GM21526 (cell line): ENCODE data around the gene LSR.

ENCODE experiments used
- ATAC-seq: cut with Tn5 transposase; IDR thresholded peaks from one replicate; pipeline ENCODE4 v1.9.1; 2021; ENCODE audit warnings: moderate library complexity; ENCODE audit not compliant: unreplicated experiment, low FRiP score

LSR gene

DNA sequence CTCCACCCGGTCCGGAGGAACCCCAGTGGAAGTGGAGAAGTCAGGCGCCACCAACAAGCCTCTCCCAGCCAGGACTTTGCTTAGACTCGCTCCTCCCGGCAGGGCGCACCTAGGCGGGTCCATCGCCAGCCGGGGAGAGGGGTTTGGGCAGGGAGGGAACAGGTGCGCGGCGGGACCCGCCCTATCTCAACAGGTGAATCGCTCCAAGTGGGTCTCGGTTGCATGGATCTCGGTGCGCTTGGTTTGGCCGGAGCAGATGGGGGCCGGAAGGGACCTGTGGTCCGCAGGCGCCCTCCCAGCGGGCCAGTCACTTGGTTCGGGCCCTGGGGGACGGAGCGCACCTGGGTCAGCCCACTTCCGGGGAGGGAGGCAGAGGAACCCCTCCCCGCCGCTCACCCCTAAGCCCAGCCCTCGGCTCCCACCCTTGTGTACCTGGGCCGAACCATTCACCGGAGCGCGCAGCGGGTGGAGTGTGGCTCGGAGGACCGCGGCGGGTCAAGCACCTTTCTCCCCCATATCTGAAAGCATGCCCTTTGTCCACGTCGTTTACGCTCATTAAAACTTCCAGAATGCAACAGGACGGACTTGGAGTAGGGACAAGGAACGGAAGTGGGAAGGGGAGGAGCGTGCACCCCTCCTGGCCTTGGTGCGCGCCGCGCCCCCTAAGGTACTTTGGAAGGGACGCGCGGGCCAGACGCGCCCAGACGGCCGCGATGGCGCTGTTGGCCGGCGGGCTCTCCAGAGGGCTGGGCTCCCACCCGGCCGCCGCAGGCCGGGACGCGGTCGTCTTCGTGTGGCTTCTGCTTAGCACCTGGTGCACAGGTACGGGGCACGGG is at the start of gene LSR:
Gene LSR (plus strand): TSS at position 693 of the 836 bp plus-strand sequence. CDS start 21 bp downstream, at position 714.
- peak; percentile 76 for ATAC-seq

DNA sequence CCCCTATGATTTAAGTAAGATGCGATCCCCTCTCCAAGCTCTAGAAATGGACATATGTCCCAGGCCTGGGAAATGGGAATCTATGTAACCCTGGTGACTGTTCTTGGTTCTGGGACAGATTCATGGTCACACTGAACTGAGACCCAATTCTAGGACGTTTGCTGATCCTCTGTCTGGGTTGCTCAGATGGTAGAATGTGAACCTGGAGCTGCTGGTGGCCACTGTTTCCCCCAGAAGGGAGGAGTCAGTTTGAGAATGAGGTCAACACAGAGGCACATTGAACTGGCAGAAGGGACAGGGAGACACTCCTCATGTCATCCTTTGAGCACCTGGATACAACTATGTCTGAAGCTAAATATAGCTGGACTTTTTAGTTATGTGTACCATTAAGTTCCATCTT is 49.3 kb upstream of the LSR start:
- no peak for ATAC-seq

DNA sequence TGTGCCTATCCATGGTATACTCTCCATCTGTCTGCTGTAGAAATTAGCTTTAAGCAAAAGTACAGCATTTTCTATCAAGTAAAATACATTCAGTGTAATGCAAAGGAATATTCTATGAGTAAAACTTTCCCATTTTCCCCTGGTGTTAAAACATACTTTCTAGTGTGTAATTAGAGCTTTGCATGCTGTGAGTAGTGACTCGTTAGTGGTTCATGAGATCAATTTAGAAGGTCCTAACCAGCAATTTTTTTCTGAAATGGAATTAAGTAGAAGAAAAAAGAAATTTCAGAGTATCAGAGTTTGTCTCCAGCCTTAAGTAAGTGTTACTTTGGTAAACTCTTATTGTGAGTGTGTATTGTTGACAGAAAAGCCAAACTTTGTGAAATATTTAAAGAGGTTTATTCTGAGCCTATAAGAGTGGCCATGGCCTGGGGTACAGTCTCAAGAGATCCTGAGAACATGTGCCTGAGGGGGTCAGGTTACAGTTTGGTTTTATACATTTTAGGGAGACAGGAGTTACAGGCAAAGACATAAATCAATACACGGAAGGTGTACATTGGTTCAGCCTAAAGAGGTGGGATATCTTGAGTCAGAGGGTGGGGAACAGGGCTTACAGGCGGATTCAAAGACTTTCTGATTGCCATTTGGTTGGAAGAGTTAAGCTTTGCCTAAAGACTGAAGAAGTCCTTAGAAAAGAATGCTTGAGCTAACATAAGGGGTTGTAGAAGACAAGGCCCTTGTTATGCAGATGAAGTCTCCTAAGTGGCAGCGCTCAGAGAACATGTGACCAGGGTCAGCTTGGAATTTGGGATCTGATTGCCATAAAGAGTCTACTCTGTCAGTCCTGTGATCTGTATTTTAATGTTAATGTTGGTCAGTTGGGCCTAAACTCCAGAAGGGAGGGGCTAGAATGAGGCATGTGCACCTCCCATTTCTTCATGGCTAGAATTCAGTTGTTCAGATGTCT is 45.8 kb upstream of the LSR start:
- no peak for ATAC-seq

- no peak for ATAC-seq
Measured at GRCh38 chr19:35204799-35205732, 43.7 kb upstream of the LSR start.

DNA sequence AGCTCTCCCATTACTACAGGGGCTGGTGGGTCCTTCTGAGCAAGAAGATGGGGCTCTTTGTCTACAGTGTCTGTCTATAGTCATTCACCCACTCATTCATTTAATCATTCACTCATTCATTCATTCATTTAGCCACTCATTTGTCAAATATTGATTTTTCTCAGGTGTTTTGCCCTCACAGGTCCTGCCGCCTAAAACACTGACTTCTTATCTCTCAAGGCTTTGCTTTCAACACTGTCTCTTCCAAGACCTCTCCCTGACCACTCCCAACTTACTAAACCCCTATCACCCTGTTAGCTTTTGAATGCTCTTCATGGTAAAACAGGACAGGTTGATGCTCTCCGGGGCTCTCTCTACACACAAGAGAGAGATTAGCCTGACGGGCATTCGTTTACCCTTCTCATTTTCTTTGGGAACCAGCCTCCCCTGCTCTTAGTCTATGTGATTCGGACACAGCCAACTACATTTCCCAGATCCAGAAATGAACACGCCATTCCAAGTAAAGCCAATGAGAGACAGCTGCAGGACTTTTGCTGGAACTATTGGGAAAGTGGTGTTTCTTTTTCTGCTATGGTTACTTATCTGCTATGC is 43.0 kb upstream of the LSR start:
- no peak for ATAC-seq

- no peak for ATAC-seq
Measured at GRCh38 chr19:35206379-35206778, 42.4 kb upstream of the LSR start.

DNA sequence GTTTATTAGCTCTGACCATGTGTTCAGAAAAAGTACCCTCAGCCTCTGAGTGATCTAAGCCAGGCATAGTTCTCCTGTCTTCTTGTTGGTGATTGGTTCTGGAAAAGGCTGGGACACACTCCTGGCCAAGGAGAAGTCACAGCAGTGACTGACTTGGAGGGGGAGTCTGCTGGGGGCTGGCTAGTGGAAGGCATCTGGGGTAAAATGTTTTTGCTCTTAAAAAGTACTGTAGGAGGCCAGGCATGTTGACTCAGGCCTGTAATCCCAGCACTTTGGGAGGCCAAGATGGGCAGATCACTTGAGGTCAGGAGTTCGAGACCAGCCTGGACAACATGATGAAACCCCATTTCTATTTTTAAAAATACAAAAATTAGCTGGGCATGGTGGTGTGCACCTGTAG is 41.9 kb upstream of the LSR start:
- ATAC-seq = no peak

- no peak for ATAC-seq
Measured at GRCh38 chr19:35207391-35207871, 41.4 kb upstream of the LSR start.

DNA sequence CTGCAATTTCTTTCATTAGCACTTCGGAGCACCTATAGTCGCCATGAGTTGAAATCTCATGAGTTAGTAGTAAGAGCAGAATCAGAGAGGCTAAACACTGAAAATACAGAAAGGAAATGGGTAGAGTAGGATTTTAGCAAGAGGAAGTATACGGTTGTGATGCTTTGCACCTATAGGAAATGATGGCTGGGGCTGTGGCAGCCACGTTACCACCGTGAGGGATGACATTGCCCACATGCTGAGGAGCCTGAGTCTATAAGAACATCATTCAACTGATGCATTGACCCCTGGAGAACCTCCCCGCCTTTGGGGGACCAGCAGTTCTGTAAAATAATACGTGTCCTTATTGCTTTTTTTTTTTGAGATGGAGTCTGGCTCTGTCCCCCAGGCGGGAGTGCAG is 40.7 kb upstream of the LSR start:
- no peak for ATAC-seq

- no peak for ATAC-seq
Measured at GRCh38 chr19:35209646-35210045, 39.2 kb upstream of the LSR start.

GRCh38 chr19:35211545-35212230 is 37.1 kb upstream of the LSR start:
- ATAC-seq = no peak

GRCh38 chr19:35212241-35212640 is 36.6 kb upstream of the LSR start:
- ATAC-seq = no peak

GRCh38 chr19:35213663-35214632 is 34.9 kb upstream of the LSR start:
- no peak for ATAC-seq

- ATAC-seq = no peak
Measured at GRCh38 chr19:35214766-35215422, 33.9 kb upstream of the LSR start.

GRCh38 chr19:35216016-35216832 is 32.6 kb upstream of the LSR start:
- no peak for ATAC-seq

DNA sequence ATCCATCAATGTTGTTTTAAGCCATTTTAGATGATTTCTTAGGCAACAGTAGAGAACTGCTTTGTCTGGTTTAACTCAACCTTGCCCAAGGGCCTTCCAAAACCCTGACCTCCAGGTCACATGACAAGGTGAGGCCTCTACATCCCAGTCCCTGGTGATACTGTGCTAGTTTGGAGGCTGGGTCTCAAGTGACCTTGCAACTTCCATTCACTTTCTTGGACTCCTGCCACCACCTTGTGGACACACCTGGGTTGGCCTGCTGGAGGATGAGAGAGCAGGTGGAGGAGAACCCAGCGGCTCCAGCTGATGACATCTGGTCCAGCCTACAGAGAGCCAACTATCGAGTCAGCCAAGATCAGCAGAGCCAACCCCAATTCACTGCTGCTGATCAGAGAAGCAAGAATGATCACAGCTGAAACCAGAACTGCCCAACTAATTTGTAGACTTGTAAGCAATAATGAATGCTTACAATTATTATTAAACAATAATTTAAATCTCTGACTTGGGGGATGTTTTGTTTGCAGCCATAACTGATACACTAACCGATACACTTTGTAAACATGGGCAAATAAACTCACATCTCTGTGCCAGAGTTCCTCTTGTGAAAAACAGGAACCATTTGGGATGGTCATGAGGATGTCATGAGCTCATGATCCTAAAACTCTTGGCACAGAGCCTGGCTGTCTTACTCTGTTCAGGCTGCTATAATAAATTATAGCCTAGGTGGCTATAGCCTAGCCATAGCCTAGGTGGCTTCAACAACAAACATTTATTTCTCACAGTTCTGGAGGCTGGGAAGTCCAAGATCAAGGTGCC is 31.8 kb upstream of the LSR start:
- no peak for ATAC-seq
